Activated CD4-positive, alpha-beta T cell treated with anti-CD3 and anti-CD28 coated beads, Interleukin-2, amount 50 U/mL, for 48 hours (primary cell): ENCODE results near the gene DAP.
"Not testable (repeated sequence)": the region's sequence is repeated elsewhere in the genome, so short reads cannot be mapped to it uniquely, and the experiment has no call there.

Experiments
- DNase-seq, 2 experiments: peaks; one replicate each; pipeline ENCODE4 v3.0.0-alpha.2; 2020

Gene DAP

DNA sequence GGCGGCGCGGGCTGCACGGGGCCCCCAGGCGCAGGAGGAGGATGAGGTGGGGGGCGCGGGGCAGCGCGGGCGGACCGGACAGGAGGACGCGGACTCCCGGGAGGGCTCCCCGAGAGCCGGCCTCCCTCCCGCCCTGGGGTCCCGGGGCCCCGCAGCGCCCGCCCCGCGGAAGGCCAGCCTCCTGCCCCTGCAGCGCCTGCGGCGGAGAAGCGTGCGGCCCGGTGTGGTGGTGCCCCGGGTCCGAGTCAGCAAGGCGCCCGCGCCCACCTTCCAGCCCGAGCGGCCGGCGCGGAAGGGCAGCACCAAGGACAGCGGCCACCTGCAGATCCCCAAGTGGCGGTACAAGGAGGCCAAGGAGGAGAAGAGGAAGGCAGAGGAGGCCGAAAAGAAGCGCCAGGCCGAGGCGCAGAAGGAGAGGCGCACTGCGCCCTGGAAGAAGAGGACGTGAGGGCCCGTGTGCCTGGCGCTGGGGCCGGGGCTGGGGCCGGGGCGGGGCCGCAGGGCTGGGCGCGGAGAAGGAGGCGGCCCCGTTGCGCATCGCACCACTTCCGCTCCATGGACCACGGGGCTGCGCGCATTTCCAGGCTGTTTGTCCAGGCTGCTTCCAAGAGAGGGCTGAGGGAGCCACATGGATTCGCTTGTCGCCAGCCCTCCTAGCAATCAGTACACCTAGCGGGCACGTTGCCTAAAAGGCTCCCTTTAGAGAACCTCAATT lies 111.2 kb downstream of the DAP start:
- DNase-seq, result no peak

GRCh38 chr5:10648806-10649665 lies 112.0 kb downstream of the DAP start:
- no peak for DNase-seq

GRCh38 chr5:10647640-10648039 lies 113.4 kb downstream of the DAP start:
- DNase-seq, result no peak

DNA sequence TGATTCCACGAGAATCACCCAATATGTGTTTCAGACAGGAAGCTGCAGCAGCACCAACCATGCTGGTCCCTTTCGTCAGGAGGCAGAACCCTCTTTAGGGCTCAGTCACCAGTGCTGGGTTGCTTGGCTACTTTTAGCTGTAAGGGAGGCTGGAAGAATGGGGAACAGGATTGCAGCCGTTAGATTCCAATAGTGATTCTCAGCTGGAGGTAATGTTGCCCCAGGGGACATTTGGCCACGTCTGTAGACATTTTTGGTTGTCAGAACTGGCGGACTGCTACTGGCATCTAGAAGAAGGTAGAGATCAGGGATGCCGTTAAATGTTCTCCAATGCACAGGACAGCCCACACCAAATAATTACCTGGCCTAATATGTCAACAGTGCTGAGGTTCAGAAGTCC lies 115.4 kb downstream of the DAP start:
- no peak for DNase-seq

- peak in 1 of 2 experiments; percentile 30 for DNase-seq
These were observed 115.9 kb downstream of the DAP start for GRCh38 chr5:10645146-10645545.

- DNase-seq, result no peak
These were observed 116.8 kb downstream of the DAP start for GRCh38 chr5:10644192-10644591.

DNA sequence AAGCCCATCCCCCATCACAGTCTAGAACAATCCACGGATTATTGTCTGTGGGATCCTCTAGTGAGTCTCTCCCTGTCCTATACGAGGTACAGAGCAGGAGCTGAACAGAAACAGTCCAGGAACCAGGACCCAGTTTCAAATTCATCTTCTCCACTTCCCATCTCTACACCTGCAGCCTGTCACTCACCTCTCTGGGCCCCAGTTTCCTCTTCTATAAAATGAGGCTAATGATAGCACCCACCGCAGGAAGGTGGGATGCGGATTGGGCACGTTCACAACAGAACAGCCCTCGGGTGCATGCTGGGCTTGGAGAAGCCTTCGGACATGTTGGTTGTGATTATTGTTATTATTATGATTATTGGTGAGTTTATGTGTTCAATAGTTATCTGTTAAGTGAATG lies 118.7 kb downstream of the DAP start:
- no peak for DNase-seq

DNA sequence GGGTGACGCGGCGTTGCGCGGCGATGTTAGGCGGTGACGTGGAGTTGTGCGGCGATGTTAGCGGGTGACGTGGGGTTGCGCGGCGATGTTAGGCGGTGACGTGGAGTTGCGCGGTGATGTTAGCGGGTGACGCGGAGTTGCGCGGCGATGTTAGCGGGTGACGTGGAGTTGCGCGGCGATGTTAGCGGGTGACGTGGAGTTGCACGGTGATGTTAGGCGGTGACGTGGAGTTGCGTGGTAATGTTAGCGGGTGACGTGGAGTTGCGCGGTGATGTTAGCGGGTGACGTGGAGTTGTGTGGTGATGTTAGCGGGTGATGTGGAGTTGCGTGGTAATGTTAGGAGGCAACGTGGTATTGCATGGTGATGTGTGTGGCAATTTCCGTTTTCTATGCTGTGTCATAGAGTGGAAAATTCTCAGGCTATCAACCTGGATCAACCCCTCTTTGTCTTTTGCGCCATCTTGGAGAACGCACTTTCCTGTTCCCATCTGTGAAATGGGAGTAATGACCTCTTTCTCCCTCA lies 121.1 kb downstream of the DAP start:
- DNase-seq, result no peak

DNA sequence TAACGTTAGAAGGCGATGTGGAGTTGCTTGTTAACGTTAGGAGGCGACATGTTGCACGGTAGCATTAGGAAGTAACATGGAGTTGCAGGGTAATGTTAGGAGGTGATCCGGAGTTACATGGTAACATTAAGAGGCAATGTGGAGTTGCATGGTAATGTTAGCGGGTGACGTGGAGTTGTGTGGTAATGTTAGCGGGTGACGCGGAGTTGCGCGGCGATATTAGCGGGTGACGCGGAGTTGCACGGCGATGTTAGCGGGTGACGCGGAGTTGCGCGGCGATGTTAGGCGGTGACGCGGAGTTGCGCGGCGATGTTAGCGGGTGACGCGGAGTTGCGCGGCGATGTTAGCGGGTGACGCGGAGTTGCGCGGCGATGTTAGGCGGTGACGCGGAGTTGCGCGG lies 122.3 kb downstream of the DAP start:
- not testable (repeated sequence) for DNase-seq

DNA sequence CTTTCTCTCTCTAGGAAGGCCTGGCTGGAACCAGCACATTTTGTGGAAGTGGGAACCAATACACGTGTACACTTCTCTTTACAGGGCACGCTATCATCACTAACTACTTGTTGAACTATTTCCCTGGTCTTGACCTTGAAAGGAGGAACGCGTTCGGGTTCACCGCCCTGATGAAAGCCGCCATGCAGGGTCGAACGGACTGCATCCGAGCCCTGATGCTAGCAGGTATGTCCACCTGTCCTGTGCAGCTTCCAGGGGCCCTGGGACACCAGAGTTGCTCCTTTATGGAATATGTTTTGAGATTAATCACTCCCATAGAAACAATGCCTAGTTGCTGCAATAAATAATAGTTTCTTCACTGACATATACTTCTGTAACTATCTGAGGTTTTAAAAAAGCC lies 123.1 kb downstream of the DAP start:
- no peak for DNase-seq

GRCh38 chr5:10636363-10637142 lies 124.5 kb downstream of the DAP start:
- no peak for DNase-seq

DNA sequence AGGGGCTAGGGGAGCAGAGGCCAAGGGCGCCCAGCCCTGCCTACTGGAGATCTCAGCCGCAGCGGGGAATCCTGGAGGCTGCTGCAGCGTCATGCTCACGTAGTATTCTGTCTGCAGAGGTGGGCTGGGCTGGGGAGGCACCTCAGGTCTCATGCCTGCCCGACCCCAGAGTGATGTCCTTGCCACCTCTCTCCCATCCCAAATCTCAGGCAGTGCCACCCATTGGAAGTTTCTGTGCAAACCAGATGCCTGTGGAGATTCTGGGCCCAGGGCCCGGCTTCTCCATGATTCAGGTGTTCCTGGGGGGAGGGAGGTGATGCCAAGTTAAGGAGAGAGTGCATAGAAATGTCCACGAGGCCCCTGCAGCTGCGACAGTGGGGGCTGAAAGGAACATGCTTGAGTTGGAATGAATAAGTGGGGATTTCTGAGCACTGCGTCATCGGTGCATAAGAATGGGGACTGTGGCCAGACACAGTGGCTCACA lies 125.1 kb downstream of the DAP start:
- peak; percentile 39 to 51 for DNase-seq

GRCh38 chr5:10635257-10635866 lies 125.7 kb downstream of the DAP start:
- peak; percentile 80 to 87 for DNase-seq

DNA sequence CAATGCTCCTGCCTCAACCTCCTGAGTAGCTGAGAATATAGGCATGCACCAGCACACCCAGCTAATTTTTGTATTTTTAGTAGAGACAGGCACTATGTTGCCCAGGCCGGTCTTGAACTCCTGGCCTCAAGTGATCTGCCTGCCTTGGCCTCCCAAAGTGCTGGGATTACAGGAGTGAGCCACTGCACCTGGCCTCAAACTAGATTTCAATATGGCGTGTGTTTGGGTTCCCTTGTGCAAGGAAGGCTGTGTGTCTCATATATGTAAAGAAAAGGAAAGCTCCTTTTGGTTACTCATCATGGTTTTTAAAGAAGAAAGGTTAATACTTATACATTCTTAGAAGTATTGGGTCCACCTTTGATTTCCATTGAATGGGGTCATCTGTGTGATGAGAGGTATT lies 126.5 kb downstream of the DAP start:
- no peak for DNase-seq

GRCh38 chr5:10634050-10634449 lies 127.0 kb downstream of the DAP start:
- DNase-seq, result no peak

- DNase-seq, result peak; percentile 50 to 65
These were observed 127.6 kb downstream of the DAP start for GRCh38 chr5:10633271-10634049.

DNA sequence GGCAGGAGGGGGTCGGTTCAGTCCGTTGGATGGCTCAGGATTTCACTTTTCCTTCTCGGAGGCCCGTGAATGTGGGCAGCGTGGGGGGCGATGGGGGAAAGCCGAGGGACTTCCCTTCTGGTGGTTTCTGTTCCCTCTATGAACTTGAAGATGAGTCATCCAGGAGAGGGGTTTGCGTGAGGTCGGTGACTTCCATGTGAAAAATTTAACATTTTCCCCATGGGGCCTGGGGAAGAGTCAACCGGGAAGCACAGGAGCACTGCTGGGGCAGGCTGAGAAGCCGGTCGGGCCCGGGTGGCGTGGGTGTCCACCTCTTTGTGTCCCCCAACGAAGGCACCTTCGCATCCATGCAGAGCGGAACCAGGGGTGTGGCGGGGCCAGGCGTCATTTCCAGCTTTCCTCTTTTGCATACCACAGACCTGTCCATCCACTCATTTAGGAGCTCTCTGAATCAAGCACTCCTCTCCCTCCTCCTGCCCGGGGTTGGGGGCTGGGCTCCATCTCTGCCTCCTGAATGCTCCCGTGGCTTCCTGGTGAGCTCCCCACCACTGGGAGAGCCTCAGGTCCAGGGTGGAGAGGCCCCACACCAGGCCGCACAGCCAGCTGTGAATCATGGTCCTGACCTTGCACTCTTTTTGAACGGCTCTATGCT lies 128.8 kb downstream of the DAP start:
- DNase-seq, result peak; percentile 75 to 84

DNA sequence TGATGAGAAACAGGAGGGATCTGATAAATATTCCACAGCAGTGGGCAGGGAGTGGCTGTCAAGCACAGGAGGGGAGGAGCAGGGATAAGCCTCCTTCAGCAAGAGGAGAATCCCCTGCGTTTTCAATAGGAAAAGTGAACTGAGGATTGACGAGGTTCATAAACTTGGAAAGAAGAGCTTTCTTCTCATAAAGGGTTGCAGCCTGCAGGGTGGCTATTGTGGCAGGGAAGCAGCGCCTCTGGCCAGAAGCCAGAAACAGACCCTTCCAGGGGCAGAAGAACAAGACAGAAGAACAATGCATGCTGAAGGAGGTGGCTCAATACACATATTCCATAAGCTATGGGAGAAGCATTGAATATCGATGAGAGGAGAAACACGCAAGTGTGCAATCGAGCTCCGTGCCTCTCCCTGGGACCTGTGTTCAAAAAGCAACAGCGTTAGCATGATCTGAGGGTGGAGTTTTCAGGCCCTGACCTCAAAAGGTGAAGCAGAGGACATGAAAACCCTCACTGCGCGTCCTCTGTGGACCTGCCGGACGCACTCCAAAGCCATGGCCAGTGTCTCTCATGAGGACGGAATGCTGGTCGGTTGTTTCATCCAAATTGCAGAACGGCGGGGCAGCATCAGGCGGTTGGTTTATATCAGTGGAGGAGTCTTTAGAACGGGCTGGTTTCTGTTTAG lies 129.6 kb downstream of the DAP start:
- DNase-seq, result no peak

- DNase-seq, result not testable (repeated sequence)
These were observed 130.3 kb downstream of the DAP start for GRCh38 chr5:10630744-10631143.

- no peak for DNase-seq
These were observed 130.9 kb downstream of the DAP start for GRCh38 chr5:10630126-10630525.

DNA sequence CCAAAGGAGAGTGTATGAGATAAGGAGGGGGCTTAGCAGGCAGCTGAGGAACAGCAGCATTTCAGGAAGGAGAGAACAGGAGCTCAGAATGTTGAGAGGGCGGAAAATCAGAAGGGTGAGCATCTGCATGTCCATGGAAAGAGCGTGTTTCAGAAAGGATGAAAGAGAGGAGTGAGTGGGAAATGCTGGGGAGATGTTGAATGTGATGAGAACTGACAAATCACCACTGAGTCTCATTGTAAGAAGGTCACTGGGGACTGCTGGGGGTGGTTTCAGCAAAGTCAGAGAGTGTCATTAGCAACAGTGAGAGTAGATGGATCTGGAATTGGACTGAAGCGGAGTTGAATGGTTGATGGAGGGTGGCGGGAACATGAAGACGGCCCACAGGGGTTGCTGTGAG lies 131.4 kb downstream of the DAP start:
- DNase-seq, result no peak
